Erythroblast (primary cell): Measurements from ENCODE around the gene ZNF684.

Experiments used
- DNase-seq, 2 experiments: peaks; one replicate each; lab custom pipeline; 2025; lab: John Stamatoyannopoulos, UW
- GATA1 ChIP-seq: IDR thresholded peaks from 2 replicates; pipeline ENCODE4 v1.6.1; 2011; ENCODE audit warnings: low read depth, mild to moderate bottlenecking, control low read depth, low read length, moderate library complexity
- POLR2A ChIP-seq: IDR thresholded peaks from 2 replicates; pipeline ENCODE4 v1.6.1; 2011; ENCODE audit warnings: mild to moderate bottlenecking, low read length

ZNF684 gene

GRCh38 chr1:40593449-40594186 lies 62.2 kb downstream of the ZNF684 start:
- no peak for DNase-seq
- TF ChIP-seq GATA1: no peak
- TF ChIP-seq POLR2A: no peak

DNA sequence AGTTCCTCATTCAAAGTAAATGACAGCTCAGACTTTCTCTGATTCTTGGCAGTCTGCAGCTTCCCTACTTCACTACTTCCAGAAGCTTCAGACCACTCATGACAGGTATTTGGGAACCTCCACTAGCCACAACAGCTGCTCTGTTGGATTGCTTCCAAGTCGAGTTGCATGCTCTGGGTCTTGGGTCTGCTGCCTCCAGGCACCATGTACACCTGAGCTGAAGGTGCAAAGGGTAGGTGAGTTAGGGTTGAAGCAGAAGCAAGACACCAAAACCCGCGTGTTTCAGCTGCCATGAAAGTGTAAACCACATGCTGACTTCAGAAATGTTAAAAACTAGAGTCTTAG lies 62.7 kb downstream of the ZNF684 start:
- DNase-seq: no peak
- TF ChIP-seq GATA1 (no peak), POLR2A (no peak)

GRCh38 chr1:40595623-40596022 lies 64.2 kb downstream of the ZNF684 start:
- no peak for DNase-seq
- no peak for TF ChIP-seq POLR2A
- no peak for TF ChIP-seq GATA1
